ENCODE data around the gene NCOA1.

DNA sequence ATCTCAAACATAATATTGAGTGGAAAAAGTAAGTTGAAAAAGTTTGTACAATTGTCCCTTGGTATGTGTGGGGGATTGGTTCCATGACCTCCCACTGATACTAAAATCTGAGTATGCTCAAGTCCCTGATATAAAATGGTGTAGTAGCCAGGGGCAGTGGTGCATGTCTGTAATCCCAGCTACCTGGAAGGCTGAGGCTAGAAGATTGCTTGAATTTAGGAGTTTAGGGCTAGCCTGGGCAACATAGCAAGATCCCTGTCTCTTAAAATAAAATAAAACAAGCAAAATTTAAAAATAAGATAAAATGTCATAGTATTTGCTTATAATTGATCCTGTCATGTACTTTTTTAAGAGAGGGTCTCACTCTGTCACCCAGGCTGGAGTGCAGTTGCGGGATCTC is 180.2 kb downstream of the NCOA1 start:
- TF ChIP-seq CTCF (optimal IDR thresholded peaks at IDR 0.05 in 1 of 3, IDR thresholded peaks at IDR 0.05 in 1 of 3, conservative IDR thresholded peaks at IDR 0.05 in 1 of 3; ENCODE audit: extremely low read depth in 1 of 3, insufficient read depth in 2 of 3, low read length in 3 of 3) (no peak), EZH2 (IDR thresholded peaks at IDR 0.05; ENCODE audit: low read length) (no peak)

All from keratinocyte (primary cell).